Hepatocyte (in vitro differentiated cells): ENCODE measurements around the gene PTPRD.

Source experiments
- EZH2phosphoT487 ChIP-seq: fragments of 200-600 bp; sonication (generic); IDR thresholded peaks from one replicate; pipeline ENCODE4 v1.6.1; 2018; ENCODE audit warnings: antibody characterized with exemption, mild to moderate bottlenecking, low read depth, moderate library complexity; ENCODE audit not compliant: unreplicated experiment, severe bottlenecking
- TF ChIP-seq, protein P1 (sequence below): fragments of 200-600 bp; sonication (generic); IDR thresholded peaks from 2 replicates; pipeline ENCODE4 v1.5.1; 2016; ENCODE audit warnings: antibody characterized with exemption, mild to moderate bottlenecking; ENCODE audit not compliant: poor library complexity

DNA sequence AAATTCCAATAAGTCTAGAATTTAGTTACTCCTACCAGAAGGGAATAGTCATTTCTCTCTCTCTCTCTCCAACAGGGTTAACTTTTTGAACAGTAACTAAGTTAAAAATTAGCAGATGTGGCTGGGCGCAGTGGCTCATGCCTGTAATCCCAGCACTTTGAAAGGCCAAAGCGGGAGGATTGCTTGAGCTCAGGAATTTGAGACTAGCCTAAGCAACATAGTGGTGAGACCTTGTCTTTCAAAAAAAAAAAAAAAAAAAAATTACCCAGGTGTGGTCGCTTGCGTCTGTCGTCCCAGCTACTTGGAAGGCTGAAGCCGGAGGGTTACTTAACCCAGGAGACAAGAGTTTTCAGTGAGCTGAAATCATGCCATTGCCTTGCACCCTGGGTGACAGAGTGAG lies 639.7 kb downstream of the PTPRD start:
- TF ChIP-seq, protein P1, sequence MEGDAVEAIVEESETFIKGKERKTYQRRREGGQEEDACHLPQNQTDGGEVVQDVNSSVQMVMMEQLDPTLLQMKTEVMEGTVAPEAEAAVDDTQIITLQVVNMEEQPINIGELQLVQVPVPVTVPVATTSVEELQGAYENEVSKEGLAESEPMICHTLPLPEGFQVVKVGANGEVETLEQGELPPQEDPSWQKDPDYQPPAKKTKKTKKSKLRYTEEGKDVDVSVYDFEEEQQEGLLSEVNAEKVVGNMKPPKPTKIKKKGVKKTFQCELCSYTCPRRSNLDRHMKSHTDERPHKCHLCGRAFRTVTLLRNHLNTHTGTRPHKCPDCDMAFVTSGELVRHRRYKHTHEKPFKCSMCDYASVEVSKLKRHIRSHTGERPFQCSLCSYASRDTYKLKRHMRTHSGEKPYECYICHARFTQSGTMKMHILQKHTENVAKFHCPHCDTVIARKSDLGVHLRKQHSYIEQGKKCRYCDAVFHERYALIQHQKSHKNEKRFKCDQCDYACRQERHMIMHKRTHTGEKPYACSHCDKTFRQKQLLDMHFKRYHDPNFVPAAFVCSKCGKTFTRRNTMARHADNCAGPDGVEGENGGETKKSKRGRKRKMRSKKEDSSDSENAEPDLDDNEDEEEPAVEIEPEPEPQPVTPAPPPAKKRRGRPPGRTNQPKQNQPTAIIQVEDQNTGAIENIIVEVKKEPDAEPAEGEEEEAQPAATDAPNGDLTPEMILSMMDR, result no peak
- TF ChIP-seq EZH2phosphoT487, result no peak
